Measurements from ENCODE around the gene ZNG1B. TPM values are rescaled to one million over a fixed set of nuclear protein-coding genes. Genes with fewer than 3 reads are reported as not detected.
"Not testable (repeated sequence)": the region's sequence is repeated elsewhere in the genome, so short reads cannot be mapped to it uniquely, and the experiment has no call there.

The ZNG1B gene
- total and polyA plus RNA-seq, 2 of the 13 experiments (the other 11 are each of a cell fraction or from before 2014, with no cell fraction given), result 33.8 to 72.2 TPM

DNA sequence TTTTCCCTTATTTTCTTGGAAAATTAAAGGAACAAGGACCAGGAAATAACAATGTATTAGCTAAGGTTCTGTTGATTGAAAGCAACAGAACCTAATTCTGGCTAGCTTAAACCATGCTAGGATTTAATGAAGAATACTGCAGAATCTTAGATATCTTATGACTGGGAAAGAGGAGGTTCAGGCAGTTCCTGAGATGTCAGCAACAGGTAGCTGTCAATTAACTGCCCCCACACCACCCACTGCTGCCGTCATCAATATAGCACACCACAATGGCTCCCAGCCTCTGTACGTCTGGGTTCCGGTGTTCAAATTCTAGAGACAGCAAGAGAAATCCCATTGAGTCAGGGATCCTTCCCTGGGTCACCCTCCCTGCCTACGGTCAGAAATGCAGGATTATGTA, 95.5 kb downstream of the ZNG1B start:
- FAIRE-seq; in situ Hi-C loops (cut with HindIII; ENCODE audit: extremely low pct_ligation_motif_present, low pct_unique_long_range_greater_than_20kb); DNase-seq (ENCODE audit: low spot score); H3K4me1 ChIP-seq (ENCODE audit: insufficient read depth, low read length); intact Hi-C loops (cut with micrococcal nuclease; ENCODE audit: unreplicated experiment); CTCF ChIA-PET (ENCODE audit: low intra/inter-chr PET ratio, low total read pairs); H3K9me3 ChIP-seq (ENCODE audit: low read length); POLR2A ChIA-PET; H3K4me3 ChIP-seq (replicated peaks in 1 of 3; ENCODE audit: insufficient read depth in 1 of 3, low read depth in 2 of 3, low read length in 3 of 3); H3K9ac ChIP-seq (ENCODE audit: insufficient read depth, low read depth, low read length); H3K27ac ChIP-seq (ENCODE audit: extremely low read length, insufficient read depth, low read length); BruUV-seq (replicated peaks); H4K20me1 ChIP-seq (ENCODE audit: insufficient read depth, low read length); ATAC-seq; H3K4me2 ChIP-seq (ENCODE audit: low read depth, low read length); H3K79me2 ChIP-seq (ENCODE audit: insufficient read depth, low read length); H3K27me3 ChIP-seq (ENCODE audit: control insufficient read depth in 1 of 2, insufficient read depth in 2 of 2, low read length in 2 of 2); H3K36me3 ChIP-seq (replicated peaks in 1 of 2; ENCODE audit: control insufficient read depth in 1 of 2, insufficient read depth in 2 of 2, low read length in 2 of 2); H2AFZ ChIP-seq (ENCODE audit: low read length): not testable (repeated sequence)
- 33% methylated on average over 1 of the region's 4 CpGs for WGBS (ENCODE audit: low lambda C conversion rate)

DNA sequence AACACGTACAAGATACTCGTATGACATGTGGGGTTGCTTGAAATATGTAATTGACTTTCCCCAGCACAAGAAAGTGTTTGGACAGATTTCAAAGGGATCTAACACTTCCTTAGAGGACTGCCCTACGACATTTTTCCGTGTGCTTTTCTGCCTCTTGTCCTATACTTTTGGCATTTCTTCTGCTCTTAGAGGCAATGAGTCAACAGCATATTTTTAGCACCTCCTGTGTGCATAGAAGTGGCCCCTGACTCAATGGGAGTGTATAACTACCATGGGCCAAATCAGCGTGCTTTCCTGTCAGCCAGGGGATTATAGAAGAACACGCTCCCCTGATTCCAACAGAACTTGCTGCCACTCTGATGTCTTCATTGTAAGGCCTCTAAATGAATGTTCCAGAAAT, 99.1 kb downstream of the ZNG1B start:
- H3K4me3 ChIP-seq (replicated peaks in 1 of 3; ENCODE audit: insufficient read depth in 1 of 3, low read depth in 2 of 3, low read length in 3 of 3); H3K4me2 ChIP-seq (ENCODE audit: low read depth, low read length); H4K20me1 ChIP-seq (ENCODE audit: insufficient read depth, low read length); H3K36me3 ChIP-seq (replicated peaks in 1 of 2; ENCODE audit: control insufficient read depth in 1 of 2, insufficient read depth in 2 of 2, low read length in 2 of 2); H3K79me2 ChIP-seq (ENCODE audit: insufficient read depth, low read length); in situ Hi-C loops (cut with HindIII; ENCODE audit: extremely low pct_ligation_motif_present, low pct_unique_long_range_greater_than_20kb); intact Hi-C loops (cut with micrococcal nuclease; ENCODE audit: unreplicated experiment); H3K27ac ChIP-seq (ENCODE audit: extremely low read length, insufficient read depth, low read length); H3K4me1 ChIP-seq (ENCODE audit: insufficient read depth, low read length); POLR2A ChIA-PET; H3K9ac ChIP-seq (ENCODE audit: insufficient read depth, low read depth, low read length); BruUV-seq (replicated peaks); H3K27me3 ChIP-seq (ENCODE audit: control insufficient read depth in 1 of 2, insufficient read depth in 2 of 2, low read length in 2 of 2); H2AFZ ChIP-seq (ENCODE audit: low read length); H3K9me3 ChIP-seq (ENCODE audit: low read length); CTCF ChIA-PET (ENCODE audit: low intra/inter-chr PET ratio, low total read pairs); FAIRE-seq; DNase-seq (ENCODE audit: low spot score); ATAC-seq: not testable (repeated sequence)
- WGBS (ENCODE audit: low lambda C conversion rate), result 9% methylated on average over 5 of the region's 6 CpGs

DNA sequence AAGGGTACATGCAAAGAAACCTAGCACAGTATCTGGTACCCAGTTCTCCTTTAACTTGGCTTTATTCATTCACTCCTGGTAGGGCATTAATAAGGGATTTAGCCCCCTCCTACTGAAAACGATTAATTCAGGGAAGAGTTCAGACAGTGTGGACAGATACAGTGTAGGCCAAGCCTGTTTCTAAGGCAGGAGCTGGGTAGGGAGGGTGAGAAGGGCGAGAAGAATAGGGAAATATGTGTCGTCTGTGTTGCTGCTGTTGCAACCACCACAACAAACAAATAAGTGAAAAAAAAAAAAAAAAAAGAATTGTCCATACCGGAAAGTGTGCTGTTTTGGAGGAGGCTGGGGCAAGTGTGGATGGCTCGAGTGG, 103.3 kb downstream of the ZNG1B start:
- H4K20me1 ChIP-seq (ENCODE audit: insufficient read depth, low read length); POLR2A ChIA-PET; H3K9me3 ChIP-seq (ENCODE audit: low read length); H3K9ac ChIP-seq (ENCODE audit: insufficient read depth, low read depth, low read length); FAIRE-seq; H3K79me2 ChIP-seq (ENCODE audit: insufficient read depth, low read length); H2AFZ ChIP-seq (ENCODE audit: low read length); DNase-seq (ENCODE audit: low spot score); CTCF ChIA-PET (ENCODE audit: low intra/inter-chr PET ratio, low total read pairs); H3K4me1 ChIP-seq (ENCODE audit: insufficient read depth, low read length); H3K4me3 ChIP-seq (replicated peaks in 1 of 3; ENCODE audit: insufficient read depth in 1 of 3, low read depth in 2 of 3, low read length in 3 of 3); ATAC-seq; intact Hi-C loops (cut with micrococcal nuclease; ENCODE audit: unreplicated experiment); H3K36me3 ChIP-seq (replicated peaks in 1 of 2; ENCODE audit: control insufficient read depth in 1 of 2, insufficient read depth in 2 of 2, low read length in 2 of 2); in situ Hi-C loops (cut with HindIII; ENCODE audit: extremely low pct_ligation_motif_present, low pct_unique_long_range_greater_than_20kb); BruUV-seq (replicated peaks); H3K27ac ChIP-seq (ENCODE audit: extremely low read length, insufficient read depth, low read length); H3K27me3 ChIP-seq (ENCODE audit: control insufficient read depth in 1 of 2, insufficient read depth in 2 of 2, low read length in 2 of 2): not testable (repeated sequence)
- WGBS (ENCODE audit: low lambda C conversion rate), result 8% methylated on average over 5 of the region's 5 CpGs
- H3K4me2 ChIP-seq (ENCODE audit: low read depth, low read length), result peak overlapping the region; percentile 78; the same call in 1 of the 2 replicates
